Activated naive CD8-positive, alpha-beta T cell treated with anti-CD3 and anti-CD28 coated beads, Interleukin-2, amount 50 U/mL, for 24 hours (primary cell): ENCODE measurements around the gene ACOT9.
A peak's percentile ranks its signal among the peaks of the same experiment; 100 is the strongest.
"Not testable (repeated sequence)": the region's sequence is repeated elsewhere in the genome, so short reads cannot be mapped to it uniquely, and the experiment has no call there.

ENCODE experiments used
- ATAC-seq: fragments of 150-1000 bp; cut with Tn5 transposase; one replicate; pipeline ENCODE4 v1.10.0; 2021
- DNase-seq: peaks from one replicate; pipeline ENCODE4 v3.0.0; 2021
- H3K27ac Mint-ChIP-seq: one replicate; pipeline ENCODE4 v1.8.0; 2021; ENCODE audit warnings: mild to moderate bottlenecking, mixed read lengths
- H3K27me3 Mint-ChIP-seq: one replicate; pipeline ENCODE4 v1.8.0; 2021; ENCODE audit warnings: mixed read lengths
- H3K36me3 Mint-ChIP-seq: one replicate; pipeline ENCODE4 v1.8.0; 2021; ENCODE audit warnings: low read depth, mixed read lengths
- H3K4me1 Mint-ChIP-seq: one replicate; pipeline ENCODE4 v1.8.0; 2021; ENCODE audit warnings: mixed read lengths
- H3K4me3 Mint-ChIP-seq: one replicate; pipeline ENCODE4 v1.8.0; 2021; ENCODE audit warnings: mild to moderate bottlenecking, moderate library complexity, mixed read lengths
- H3K9me3 Mint-ChIP-seq: one replicate; pipeline ENCODE4 v1.8.0; 2021; ENCODE audit warnings: mixed read lengths

ACOT9 gene

DNA sequence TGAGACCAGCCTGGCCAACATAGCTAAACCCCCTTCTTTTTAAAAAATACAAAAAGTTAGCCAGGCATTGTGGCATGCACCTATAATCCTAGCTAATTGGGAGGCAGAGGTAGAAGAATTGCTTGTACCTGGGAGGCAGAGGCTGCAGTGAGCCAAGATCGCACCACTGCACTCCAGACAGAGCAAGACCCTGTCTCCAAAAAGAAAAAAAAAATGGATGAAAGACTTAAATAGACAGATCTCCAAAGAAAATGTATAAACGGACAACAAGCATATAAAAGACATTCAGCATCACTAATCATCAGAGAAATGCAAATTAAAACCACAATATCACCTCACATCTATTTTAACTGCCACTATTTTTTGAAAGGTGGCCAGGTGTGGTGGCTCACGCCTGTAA lies 33.3 kb upstream of the ACOT9 start:
- Mint-ChIP-seq H3K36me3 (no peaks in the 10 kb centered on the region), H3K4me3 (no peak overlapping the region)

DNA sequence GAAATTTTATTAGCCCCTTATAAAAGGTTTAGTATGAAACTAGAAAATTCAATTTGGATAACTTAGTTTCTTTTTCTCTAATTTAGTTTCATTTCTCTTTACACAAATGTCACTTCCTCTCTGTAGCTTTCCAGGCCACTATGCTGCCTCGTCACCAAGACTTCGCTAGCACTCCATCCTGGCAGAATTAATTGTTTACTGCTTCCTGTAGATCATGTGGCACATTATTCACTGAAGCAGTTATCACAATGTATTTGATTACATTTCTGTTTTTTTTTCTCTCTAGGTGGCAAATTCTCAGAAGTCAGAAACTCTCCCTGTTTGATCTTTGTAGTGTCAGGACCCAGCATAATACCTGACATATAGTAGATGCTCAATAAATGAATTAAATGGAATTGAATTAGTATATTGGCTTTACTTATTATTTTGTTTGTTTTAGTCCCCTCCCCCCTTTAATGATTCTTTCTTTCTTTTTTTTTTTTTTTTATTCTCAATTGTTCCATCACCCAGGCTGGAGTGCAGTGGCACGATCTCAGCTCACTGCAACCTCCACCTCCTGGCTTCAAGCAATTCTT lies 30.6 kb upstream of the ACOT9 start:
- Mint-ChIP-seq H3K9me3 (no peaks in the 10 kb centered on the region), H3K27me3 (no peaks in the 10 kb centered on the region), H3K4me1 (peaks cover 18% of the 10 kb centered on the region), H3K4me3 (peak overlapping the region; percentile 62), H3K27ac (peak overlapping the region; percentile 95), H3K36me3 (no peaks in the 10 kb centered on the region)
- ATAC-seq, result peak; percentile 77
- DNase-seq, result no peak

More for the DNA sequence above, 33.3 kb upstream of the ACOT9 start:
- DNase-seq (no peak), ATAC-seq (no peak)
- H3K27me3 Mint-ChIP-seq, result no peaks in the 10 kb centered on the region
- H3K9me3 Mint-ChIP-seq, result no peaks in the 10 kb centered on the region
- H3K4me1 Mint-ChIP-seq, result peaks cover 27% of the 10 kb centered on the region
- no peak overlapping the region for H3K27ac Mint-ChIP-seq

DNA sequence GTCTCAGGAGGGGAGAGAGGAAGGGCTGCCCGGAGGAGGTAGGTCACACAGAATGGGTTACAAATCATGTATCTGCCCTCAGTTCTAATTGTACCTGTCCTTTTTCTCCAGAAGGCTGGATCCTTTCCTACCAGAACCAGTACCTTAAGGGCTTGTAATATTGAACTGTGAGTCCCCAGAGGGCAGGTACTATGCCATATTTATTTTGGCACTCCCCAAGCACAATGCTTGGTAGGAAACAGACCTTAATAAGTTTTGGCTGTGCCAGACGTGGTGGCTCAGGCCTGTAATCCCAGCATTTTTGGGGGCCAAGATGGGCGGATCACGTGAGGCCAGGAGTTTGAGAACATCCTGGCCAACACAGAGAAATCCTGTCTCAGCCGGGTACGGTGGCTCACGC lies 28.0 kb upstream of the ACOT9 start:
- H3K36me3 Mint-ChIP-seq, H3K9me3 Mint-ChIP-seq: not testable (repeated sequence)

DNA sequence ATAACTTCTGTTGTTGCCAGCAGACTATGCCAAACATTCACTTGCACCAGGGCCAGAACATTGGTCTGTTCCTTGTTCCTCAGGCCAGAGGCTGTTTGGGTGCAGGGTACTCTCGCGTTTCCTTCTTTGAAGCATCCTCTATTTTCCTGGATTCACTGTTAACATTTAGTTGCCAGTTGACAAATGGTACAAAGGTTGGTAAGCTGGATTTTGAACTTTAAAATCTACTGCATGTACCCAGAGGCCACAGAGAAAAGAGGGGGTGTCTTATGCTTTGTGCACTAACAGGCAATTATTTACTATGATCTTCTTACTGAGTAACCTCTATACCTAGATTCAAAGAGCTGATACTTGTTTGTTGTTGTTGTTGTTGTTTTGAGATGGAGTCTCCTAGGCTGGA lies 27.1 kb upstream of the ACOT9 start:
- peaks cover 16% of the 10 kb centered on the region for H3K4me1 Mint-ChIP-seq
- H3K9me3 Mint-ChIP-seq, result no peaks in the 10 kb centered on the region
- DNase-seq, result no peak
- H3K36me3 Mint-ChIP-seq, result no peaks in the 10 kb centered on the region
- ATAC-seq, result no peak
- H3K27ac Mint-ChIP-seq, result no peak overlapping the region
- no peaks in the 10 kb centered on the region for H3K27me3 Mint-ChIP-seq
- H3K4me3 Mint-ChIP-seq, result no peak overlapping the region

More for the DNA sequence above, 28.0 kb upstream of the ACOT9 start:
- H3K27ac Mint-ChIP-seq, DNase-seq, ATAC-seq, H3K4me3 Mint-ChIP-seq, H3K27me3 Mint-ChIP-seq: not testable (repeated sequence)
- peaks cover 16% of the 10 kb centered on the region for H3K4me1 Mint-ChIP-seq

DNA sequence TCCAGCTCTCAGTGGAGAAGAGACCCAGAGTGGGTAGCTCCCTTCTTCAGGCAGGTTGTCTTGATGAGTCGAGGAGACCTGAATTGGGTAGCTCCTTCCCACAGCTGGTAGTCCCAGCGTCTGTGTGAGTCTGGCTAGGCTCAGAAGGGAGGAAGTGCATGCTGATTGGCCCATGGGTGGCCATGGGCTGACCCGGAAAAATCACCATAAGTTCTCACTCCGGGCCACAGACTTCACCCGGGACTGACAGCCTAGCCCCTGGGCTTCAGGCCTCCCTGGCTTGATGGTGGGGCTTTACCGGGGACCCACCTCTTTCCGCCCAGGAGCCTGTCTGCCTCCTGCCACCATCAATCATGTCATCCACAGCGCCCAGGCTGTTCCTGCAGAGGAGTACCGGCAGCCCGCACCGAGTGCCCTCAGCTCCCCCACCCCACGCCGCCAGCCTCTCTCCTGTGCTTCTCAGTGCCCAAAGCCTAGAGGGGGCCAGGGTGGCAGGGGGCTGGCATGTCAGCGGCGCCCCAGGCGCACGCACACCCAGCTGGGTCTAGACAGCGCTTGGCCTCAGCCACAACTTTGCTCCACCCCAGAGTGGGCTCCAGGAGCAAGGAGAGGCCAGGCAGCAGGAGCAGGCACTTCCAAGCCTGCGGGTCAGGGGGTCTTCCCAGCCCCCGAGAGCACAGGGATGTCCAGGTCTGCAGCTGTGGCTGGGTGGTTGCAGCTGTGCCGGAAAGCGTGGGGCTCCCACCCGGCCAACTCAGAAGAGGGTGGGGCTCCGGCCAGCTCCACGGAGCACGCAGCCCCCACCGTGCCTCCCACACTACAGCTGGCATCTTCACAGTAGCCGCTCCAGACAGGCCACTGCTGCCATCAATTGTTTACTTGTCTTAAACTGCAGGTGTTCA lies 23.8 kb upstream of the ACOT9 start:
- DNase-seq, result no peak
- H3K27ac Mint-ChIP-seq, result no peak overlapping the region

DNA sequence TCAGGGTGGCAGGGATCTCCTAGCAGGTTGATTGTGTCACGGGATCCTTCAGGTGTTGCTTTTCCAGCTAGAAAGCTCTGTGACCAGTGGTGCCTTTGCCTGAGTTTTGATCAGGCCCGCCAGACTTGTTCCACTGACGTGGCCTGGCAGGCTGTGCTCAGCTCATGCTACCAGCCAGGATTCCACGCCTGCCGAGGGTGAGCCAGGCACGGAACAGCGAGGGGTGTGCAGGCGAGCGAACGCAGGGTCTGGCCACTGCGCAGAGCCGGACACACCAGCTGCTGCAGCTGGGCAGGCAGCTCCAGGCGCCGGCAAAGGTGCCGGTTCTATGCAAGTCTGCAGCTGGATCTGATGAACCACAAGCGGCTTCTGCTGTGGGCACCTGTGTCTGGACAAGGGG lies 22.8 kb upstream of the ACOT9 start:
- H3K4me3 Mint-ChIP-seq, result no peak overlapping the region
- H3K27ac Mint-ChIP-seq, result no peak overlapping the region
- DNase-seq, result no peak

More for the DNA sequence above, 23.8 kb upstream of the ACOT9 start:
- Mint-ChIP-seq H3K9me3 (no peaks in the 10 kb centered on the region), H3K36me3 (no peaks in the 10 kb centered on the region), H3K27me3 (no peaks in the 10 kb centered on the region), H3K4me3 (peak overlapping the region; percentile 36), H3K4me1 (no peaks in the 10 kb centered on the region)
- ATAC-seq, result peak; percentile 65

DNA sequence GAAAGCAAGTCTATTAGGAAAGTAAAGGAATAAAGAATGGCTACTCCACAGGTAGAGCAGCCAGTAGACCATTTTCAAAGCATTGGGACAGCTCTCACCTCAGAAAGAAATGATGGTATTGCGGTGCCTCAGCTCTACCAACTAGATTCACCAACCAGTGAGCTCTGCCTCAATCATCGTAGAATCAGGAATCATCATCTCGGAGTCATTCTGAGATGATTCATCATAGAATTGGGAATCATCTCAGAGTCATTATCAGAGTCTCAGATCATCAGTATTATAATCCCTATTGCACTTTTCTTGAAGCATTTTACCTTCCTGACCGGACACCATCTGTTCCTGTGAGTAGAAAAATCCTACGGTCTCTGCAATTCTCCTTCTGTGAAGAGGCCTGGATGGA lies 22.4 kb upstream of the ACOT9 start:
- no peaks in the 10 kb centered on the region for H3K36me3 Mint-ChIP-seq
- H3K27ac Mint-ChIP-seq, result no peak overlapping the region
- DNase-seq (no peak), ATAC-seq (no peak)
- no peak overlapping the region for H3K4me3 Mint-ChIP-seq
- H3K4me1 Mint-ChIP-seq, result no peaks in the 10 kb centered on the region
- H3K27me3 Mint-ChIP-seq, result no peaks in the 10 kb centered on the region
- H3K9me3 Mint-ChIP-seq, result no peaks in the 10 kb centered on the region

More for the DNA sequence above, 22.8 kb upstream of the ACOT9 start:
- Mint-ChIP-seq H3K27me3 (no peaks in the 10 kb centered on the region), H3K4me1 (no peaks in the 10 kb centered on the region), H3K9me3 (no peaks in the 10 kb centered on the region), H3K36me3 (no peaks in the 10 kb centered on the region)
- no peak for ATAC-seq

DNA sequence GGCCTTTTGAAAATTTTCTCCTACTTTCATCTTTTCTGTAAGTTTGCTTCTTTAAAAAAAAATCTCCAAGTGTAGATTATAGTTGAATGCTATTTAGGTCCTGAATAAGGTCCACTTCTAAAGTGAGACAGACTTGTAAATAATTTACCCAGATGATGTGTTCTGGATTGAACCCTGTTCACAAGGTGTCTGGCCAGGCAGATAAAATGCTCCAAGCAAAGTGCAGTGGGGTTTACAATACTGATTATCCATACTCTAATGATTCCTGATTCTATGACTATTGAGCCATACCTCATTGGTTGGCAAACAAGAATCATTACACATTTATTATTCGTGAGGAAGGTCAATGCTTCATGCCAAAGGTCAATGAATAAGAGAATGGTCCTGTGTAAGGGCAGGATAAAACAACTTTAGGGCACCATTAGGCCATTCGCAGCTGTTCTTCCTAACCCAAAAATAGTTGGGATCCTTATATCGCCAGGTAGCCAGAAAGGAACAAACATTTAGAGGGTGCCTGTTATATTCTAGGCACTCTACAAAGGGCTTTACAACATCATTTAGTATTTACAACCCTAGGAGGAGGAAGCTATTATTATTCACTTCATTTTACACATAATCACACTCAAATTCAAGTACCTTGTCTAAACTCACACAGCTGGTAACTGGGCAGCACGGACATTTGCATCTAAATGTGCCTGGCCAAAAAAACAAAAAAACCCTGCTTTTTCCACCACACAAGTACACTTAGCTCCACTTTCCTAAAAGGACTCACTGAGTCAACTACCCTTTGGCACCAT lies 21.3 kb upstream of the ACOT9 start:
- no peaks in the 10 kb centered on the region for H3K4me1 Mint-ChIP-seq
- no peak overlapping the region for H3K4me3 Mint-ChIP-seq
- H3K27me3 Mint-ChIP-seq, result no peaks in the 10 kb centered on the region
- DNase-seq (no peak), ATAC-seq (no peak)
- H3K9me3 Mint-ChIP-seq, result no peaks in the 10 kb centered on the region
- no peaks in the 10 kb centered on the region for H3K36me3 Mint-ChIP-seq
- no peak overlapping the region for H3K27ac Mint-ChIP-seq

DNA sequence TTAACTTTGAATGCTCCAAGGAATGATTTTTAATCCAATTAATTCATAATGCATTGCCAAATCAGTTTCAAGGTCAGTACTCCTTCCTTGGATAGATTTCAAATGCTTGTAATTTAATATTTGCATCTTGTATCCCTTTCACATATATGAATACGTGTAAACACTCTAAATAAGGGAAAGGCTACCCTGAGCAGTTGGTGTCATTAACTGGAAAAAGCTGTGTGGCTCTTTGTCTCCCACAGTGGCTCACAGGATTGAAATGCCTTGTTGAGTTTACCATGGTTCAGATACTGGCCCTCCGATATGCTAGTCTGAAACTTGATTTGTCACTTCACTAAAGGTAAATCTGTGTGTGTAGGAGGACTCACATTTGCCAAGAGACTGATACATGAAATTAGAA lies 16.7 kb upstream of the ACOT9 start:
- Mint-ChIP-seq H3K36me3 (no peaks in the 10 kb centered on the region), H3K27ac (no peak overlapping the region), H3K27me3 (no peaks in the 10 kb centered on the region), H3K4me1 (peaks cover 8% of the 10 kb centered on the region), H3K4me3 (no peak overlapping the region), H3K9me3 (no peaks in the 10 kb centered on the region)
- ATAC-seq (no peak), DNase-seq (no peak)

DNA sequence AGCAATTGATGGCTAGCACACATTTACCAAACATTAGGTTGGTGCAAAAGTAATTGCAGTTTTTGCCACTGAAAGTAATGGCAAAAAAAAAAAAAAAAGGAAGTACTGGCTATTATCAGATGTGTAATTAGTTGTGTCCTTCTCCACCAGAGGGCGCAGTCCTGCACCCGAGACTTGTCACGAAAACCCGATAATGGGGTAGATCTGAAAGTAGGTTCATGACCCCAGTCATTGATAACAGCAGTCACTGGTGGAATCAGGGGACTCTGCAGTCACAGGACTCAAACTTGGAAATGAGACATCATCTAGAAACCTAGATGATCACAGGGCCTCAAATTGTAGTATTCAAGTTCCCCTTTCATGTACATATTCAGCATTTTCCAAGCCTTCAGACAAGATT lies 13.1 kb upstream of the ACOT9 start:
- Mint-ChIP-seq H3K4me3 (no peak overlapping the region), H3K9me3 (no peaks in the 10 kb centered on the region), H3K27ac (peak overlapping the region; percentile 22), H3K4me1 (peaks cover 8% of the 10 kb centered on the region), H3K27me3 (no peaks in the 10 kb centered on the region), H3K36me3 (no peaks in the 10 kb centered on the region)
- peak; percentile 52 for ATAC-seq
- DNase-seq, result peak; percentile 49

DNA sequence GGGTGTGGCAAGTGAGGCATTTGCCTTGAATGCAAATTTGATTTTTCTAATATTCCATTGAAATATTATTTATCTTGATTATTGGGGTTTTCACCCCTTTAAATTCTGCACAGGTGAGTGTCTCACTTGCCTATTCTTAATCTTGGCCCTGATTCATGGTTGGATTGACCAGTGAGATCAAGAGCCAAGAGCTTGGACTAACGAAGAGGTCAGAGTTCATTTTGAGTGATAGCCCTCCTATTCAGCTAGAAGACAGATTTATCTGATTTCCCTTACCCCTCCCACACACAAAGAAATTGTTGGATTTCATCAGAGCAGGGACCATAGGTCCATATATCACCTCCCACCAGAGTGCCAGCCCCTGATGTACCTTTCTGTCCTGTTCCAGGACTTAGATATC lies 11.6 kb upstream of the ACOT9 start:
- DNase-seq (no peak), ATAC-seq (no peak)
- no peak overlapping the region for H3K27ac Mint-ChIP-seq
- no peaks in the 10 kb centered on the region for H3K27me3 Mint-ChIP-seq
- peaks cover 8% of the 10 kb centered on the region for H3K4me1 Mint-ChIP-seq
- no peaks in the 10 kb centered on the region for H3K36me3 Mint-ChIP-seq
- H3K4me3 Mint-ChIP-seq, result no peak overlapping the region
- no peaks in the 10 kb centered on the region for H3K9me3 Mint-ChIP-seq

DNA sequence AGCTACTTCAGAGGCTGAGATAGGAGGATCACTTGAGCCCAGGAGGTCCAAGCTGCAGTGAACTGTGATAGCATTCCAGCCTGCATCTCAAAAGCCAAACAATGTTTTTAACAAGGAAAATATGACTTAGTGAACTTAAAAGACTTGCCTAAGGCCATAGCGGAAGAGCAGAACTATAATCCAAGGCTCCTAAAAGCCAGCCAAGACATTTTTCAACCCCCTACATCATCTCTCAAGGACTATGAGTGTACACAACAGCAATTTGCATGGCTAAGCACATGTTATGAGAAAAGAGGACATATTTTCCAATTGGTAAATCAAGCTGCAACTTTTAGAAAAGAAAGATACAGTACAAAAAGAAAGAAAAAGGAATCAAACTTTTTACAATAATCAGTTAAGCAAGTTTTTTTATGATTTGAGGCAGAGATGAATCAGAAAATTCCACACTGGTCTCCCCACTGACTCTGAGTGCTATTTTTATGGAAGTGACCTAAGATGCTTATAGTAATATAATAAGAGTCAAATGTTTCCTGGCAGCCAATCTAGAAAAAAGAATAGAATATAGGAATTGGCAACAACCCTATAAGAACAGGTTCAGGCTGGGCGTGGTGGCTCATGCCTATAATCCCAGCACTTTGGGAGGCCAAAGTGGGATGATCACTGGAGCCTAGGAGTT lies 9.8 kb upstream of the ACOT9 start:
- H3K27ac Mint-ChIP-seq, result no peak overlapping the region

DNA sequence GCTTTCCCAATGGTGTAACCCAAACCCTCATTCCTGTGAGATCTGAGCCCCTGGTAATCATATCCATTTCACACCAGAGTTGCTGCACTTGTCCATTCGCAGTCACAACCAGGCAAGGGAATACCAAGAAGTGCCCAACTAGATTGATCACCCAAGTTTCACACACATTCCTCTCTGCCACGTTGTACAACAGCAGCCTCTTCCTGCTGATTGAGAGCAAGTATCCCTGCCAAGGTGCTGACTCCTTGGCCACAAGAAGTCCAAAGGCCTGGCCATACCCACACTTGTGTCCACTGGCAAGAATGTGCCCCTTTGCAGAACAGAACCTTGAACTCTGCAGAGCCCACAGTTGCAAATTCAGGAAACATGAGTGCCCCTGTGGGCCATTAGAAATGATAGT lies 6.5 kb upstream of the ACOT9 start:
- DNase-seq (no peak), ATAC-seq (no peak)
- Mint-ChIP-seq H3K4me1 (peaks cover 8% of the 10 kb centered on the region), H3K27ac (no peak overlapping the region), H3K9me3 (no peaks in the 10 kb centered on the region), H3K27me3 (no peaks in the 10 kb centered on the region), H3K36me3 (no peaks in the 10 kb centered on the region), H3K4me3 (no peak overlapping the region)

More for the DNA sequence above, 9.8 kb upstream of the ACOT9 start:
- H3K27me3 Mint-ChIP-seq, result no peaks in the 10 kb centered on the region
- DNase-seq (no peak), ATAC-seq (no peak)
- no peak overlapping the region for H3K4me3 Mint-ChIP-seq
- peaks cover 8% of the 10 kb centered on the region for H3K4me1 Mint-ChIP-seq
- no peaks in the 10 kb centered on the region for H3K9me3 Mint-ChIP-seq
- no peaks in the 10 kb centered on the region for H3K36me3 Mint-ChIP-seq

DNA sequence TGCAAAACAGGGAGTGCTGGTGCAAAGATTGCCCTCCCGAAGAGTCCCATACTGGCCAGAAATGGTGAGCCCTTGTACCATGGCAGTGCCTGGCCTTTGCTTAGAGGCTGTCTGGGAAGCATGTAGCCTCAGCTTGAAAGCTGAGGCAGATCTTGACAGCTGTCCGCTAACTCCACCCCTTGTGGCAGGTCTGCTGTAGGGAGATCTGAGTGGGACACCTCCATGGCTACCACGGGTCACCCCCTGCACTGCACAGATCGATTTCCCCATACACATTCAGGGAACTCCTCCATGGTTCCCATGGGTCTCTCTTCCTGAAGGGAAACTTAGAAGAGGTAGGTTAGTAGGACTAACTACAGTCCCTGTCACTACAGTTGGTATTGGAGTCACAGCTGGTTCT lies 6.1 kb upstream of the ACOT9 start:
- H3K27me3 Mint-ChIP-seq, result no peaks in the 10 kb centered on the region

More for the DNA sequence above, 6.1 kb upstream of the ACOT9 start:
- no peak overlapping the region for H3K4me3 Mint-ChIP-seq
- DNase-seq (no peak), ATAC-seq (no peak)
- no peaks in the 10 kb centered on the region for H3K36me3 Mint-ChIP-seq
- H3K4me1 Mint-ChIP-seq, result peaks cover 9% of the 10 kb centered on the region
- H3K27ac Mint-ChIP-seq, result no peak overlapping the region
- no peaks in the 10 kb centered on the region for H3K9me3 Mint-ChIP-seq
